Measurements from ENCODE around the gene HIPK3.

DNA sequence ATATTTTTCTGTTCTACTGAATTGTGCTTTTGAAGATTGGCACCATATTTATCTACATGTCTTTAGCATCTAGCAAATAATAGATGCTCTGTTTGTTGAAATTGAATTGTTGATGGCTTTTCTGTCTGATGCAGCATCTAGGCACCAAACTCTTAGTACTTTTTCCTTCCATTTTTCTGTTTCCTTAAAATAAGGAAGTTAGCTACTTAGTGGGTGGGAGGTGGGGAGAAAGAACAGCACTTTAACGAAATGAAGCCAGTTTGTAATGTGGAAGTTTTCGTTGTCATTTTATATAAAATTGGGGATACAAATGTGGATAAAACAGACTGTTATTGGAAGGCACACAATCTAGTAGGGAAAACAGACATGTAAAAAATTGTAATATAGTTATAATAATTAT is 76.6 kb downstream of the HIPK3 start:
- TF ChIP-seq POLR2AphosphoS5 (IDR thresholded peaks at IDR 0.05) (no peak), CTCF (IDR thresholded peaks at IDR 0.05) (no peak)

Measured in sigmoid colon (tissue), 4 donors.